SK-N-SH (cell line): ENCODE results near the gene UBE2I. TPM values are rescaled to one million over a fixed set of nuclear protein-coding genes. Genes with fewer than 3 reads are reported as not detected.

ENCODE experiments used
- CTCF ChIA-PET: fragments of 300-600, 350-600 bp; formaldehyde crosslinking; extraction: SDS; loops from one replicate; lab custom pipeline; 2021; lab: Yijun Ruan, JAX
- POLR2A ChIA-PET: fragments of 350-600 bp; sonication (Branson Sonifier 250); formaldehyde crosslinking; extraction: SDS; loops from one replicate; lab custom pipeline; 2020; ENCODE audit warnings: antibody characterized with exemption, inconsistent platforms; lab: Yijun Ruan, JAX
- DNase-seq: peaks from one replicate; pipeline ENCODE4 v3.0.0; 2012
- H2AFZ ChIP-seq: fragments of 200-600 bp; sonication (generic); 2 replicates; pipeline ENCODE4 v1.8.1; 2016; ENCODE audit warnings: antibody characterized with exemption, mild to moderate bottlenecking, low read depth
- H3F3A ChIP-seq: fragments of 200-600 bp; sonication (generic); replicated peaks from 2 replicates; pipeline ENCODE3; 2016; ENCODE audit warnings: antibody characterized with exemption, mild to moderate bottlenecking; ENCODE audit not compliant: insufficient read depth
- H3K27ac ChIP-seq, 2 experiments: fragments of 200-500 bp in 1 of 2; fragments of 200-600 bp in 1 of 2; sonication (Bioruptor generic) in 1 of 2; sonication (generic), shearing (Covaris generic) in 1 of 2; 2 replicates each; pipeline versions ENCODE4 v1.5.1 to v1.6.1; 2014 to 2016; ENCODE audit warnings: low read depth in 2 of 2, inconsistent platforms in 1 of 2, low read length in 1 of 2, mild to moderate bottlenecking in 1 of 2, mixed read lengths in 1 of 2
- H3K27me3 ChIP-seq: fragments of 200-600 bp; sonication (generic), shearing (Covaris generic); 2 replicates; pipeline ENCODE4 v1.6.1; 2016; ENCODE audit warnings: mixed run types; ENCODE audit not compliant: insufficient read depth
- H3K36me3 ChIP-seq, 2 experiments: fragments of 200-500 bp in 1 of 2; fragments of 200-600 bp in 1 of 2; sonication (Bioruptor generic) in 1 of 2; sonication (generic) in 1 of 2; replicated peaks in 1 of 2; 2 replicates each; pipeline versions ENCODE3 to v1.5.1; 2014 to 2016; ENCODE audit warnings: low read length in 1 of 2, mild to moderate bottlenecking in 1 of 2; ENCODE audit not compliant: insufficient read depth in 2 of 2, control insufficient read depth in 1 of 2
- H3K4me1 ChIP-seq, 2 experiments: fragments of 200-500 bp in 1 of 2; fragments of 200-600 bp in 1 of 2; sonication (Bioruptor generic) in 1 of 2; sonication (generic), shearing (Covaris generic) in 1 of 2; 2 replicates each; pipeline versions ENCODE4 v1.5.1 to v1.6.1; 2014 to 2016; ENCODE audit warnings: low read depth in 1 of 2, low read length in 1 of 2, mixed run types in 1 of 2; ENCODE audit not compliant: insufficient read depth in 2 of 2, control insufficient read depth in 1 of 2
- H3K4me2 ChIP-seq: fragments of 200-600 bp; sonication (generic), shearing (Covaris generic); 2 replicates; pipeline ENCODE4 v1.6.1; 2017; ENCODE audit warnings: mixed run types
- H3K4me3 ChIP-seq, 2 experiments: fragments of 200-500 bp in 1 of 2; fragments of 200-600 bp in 1 of 2; sonication (Bioruptor generic) in 1 of 2; sonication (generic), shearing (Covaris generic) in 1 of 2; 2 replicates each; pipeline versions ENCODE4 v1.5.1 to v1.8.1; 2014 to 2016; ENCODE audit warnings: low read depth in 2 of 2, inconsistent platforms in 1 of 2, low read length in 1 of 2, mild to moderate bottlenecking in 1 of 2, mixed read lengths in 1 of 2, moderate library complexity in 1 of 2
- H3K79me2 ChIP-seq: fragments of 200-600 bp; sonication (generic); 2 replicates; pipeline ENCODE4 v1.8.1; 2017; ENCODE audit warnings: mild to moderate bottlenecking; ENCODE audit not compliant: insufficient read depth
- H3K9ac ChIP-seq: fragments of 200-600 bp; sonication (generic); 2 replicates; pipeline ENCODE4 v1.6.1; 2017; ENCODE audit warnings: mixed run types
- H3K9me2 ChIP-seq: fragments of 200-600 bp; sonication (generic); 2 replicates; pipeline ENCODE4 v1.6.1; 2017; ENCODE audit warnings: mixed run types
- H3K9me3 ChIP-seq: fragments of 200-600 bp; sonication (generic); 2 replicates; pipeline ENCODE4 v1.6.1; 2017; ENCODE audit warnings: mixed run types, mild to moderate bottlenecking, moderate library complexity
- H4K20me1 ChIP-seq: fragments of 200-600 bp; sonication (generic); 2 replicates; pipeline ENCODE4 v1.6.1; 2017; ENCODE audit warnings: mild to moderate bottlenecking, mixed run types; ENCODE audit not compliant: insufficient read depth
- ELF1 ChIP-seq: IDR thresholded peaks from 2 replicates; pipeline ENCODE4 v1.4.0; 2012
- EP300 ChIP-seq, 2 experiments: IDR thresholded peaks; 2 replicates each; pipeline versions ENCODE4 v1.4.0 to v1.6.1; 2012; ENCODE audit warnings: borderline replicate concordance in 1 of 2, low read depth in 1 of 2, low read length in 1 of 2
- EZH2phosphoT487 ChIP-seq: fragments of 200-600 bp; sonication (generic); IDR thresholded peaks from 2 replicates; pipeline ENCODE4 v1.6.1; 2017; ENCODE audit warnings: low read depth, mixed run types, mild to moderate bottlenecking, antibody characterized with exemption, moderate library complexity, borderline replicate concordance
- FOXM1 ChIP-seq: IDR thresholded peaks from 2 replicates; pipeline ENCODE4 v1.4.0; 2012; ENCODE audit warnings: low read depth, mild to moderate bottlenecking
- GABPA ChIP-seq: IDR thresholded peaks from 2 replicates; pipeline ENCODE4 v1.4.0; 2012; ENCODE audit warnings: low read depth, mild to moderate bottlenecking
- MEF2A ChIP-seq: IDR thresholded peaks from 2 replicates; pipeline ENCODE4 v1.4.0; 2012; ENCODE audit warnings: low read depth, borderline replicate concordance
- POLR2AphosphoS5 ChIP-seq: IDR thresholded peaks from 2 replicates; pipeline ENCODE4 v1.6.1; 2012; ENCODE audit warnings: low read depth, low read length
- RCOR1 ChIP-seq: fragments of 150-350 bp; IDR thresholded peaks from 2 replicates; pipeline ENCODE4 v1.6.1; 2017; ENCODE audit warnings: antibody characterized with exemption, low read length
- RXRA ChIP-seq: IDR thresholded peaks from 2 replicates; pipeline ENCODE4 v1.4.0; 2012; ENCODE audit warnings: low read depth, mild to moderate bottlenecking, borderline replicate concordance
- YY1 ChIP-seq: IDR thresholded peaks from 2 replicates; pipeline ENCODE4 v1.4.0; 2012; ENCODE audit warnings: low read depth, mild to moderate bottlenecking
- WGBS: methylation state at CpG from one replicate; pipeline ENCODE4 v1.1.6; 2017; ENCODE audit warnings: low lambda C conversion rate; 5-methylcytosine and 5-hydroxymethylcytosine counted together
- polyA plus RNA-seq, 3 experiments: library from polyadenylated mRNA; depleted of rRNA; stranded (reverse); fragments of >200 nt; gene quantifications; 2 replicates each; pipeline ENCODE4 v1.2.3, GENCODE V29; 2012
- TF ChIP-seq, protein P1 (sequence below): IDR thresholded peaks from 2 replicates; pipeline ENCODE4 v1.4.0; 2012; ENCODE audit warnings: low read depth, borderline replicate concordance
- TF ChIP-seq, protein P2 (sequence below): IDR thresholded peaks from 2 replicates; pipeline ENCODE4 v1.6.1; 2012; ENCODE audit warnings: mild to moderate bottlenecking, low read depth, low read length, moderate library complexity

The UBE2I gene
- polyA plus RNA-seq, 1 of the 3 experiments (the other 2 are of a cell fraction), result 107 TPM

- no peak overlapping the region for H3K4me2 ChIP-seq
- peak overlapping the region in 1 of 2 experiments; percentile 9; a peak in 1 of 4 replicates for H3K4me3 ChIP-seq
- no peak overlapping the region for H2AFZ ChIP-seq
- TF ChIP-seq GABPA, result no peak
- TF ChIP-seq, protein P1, sequence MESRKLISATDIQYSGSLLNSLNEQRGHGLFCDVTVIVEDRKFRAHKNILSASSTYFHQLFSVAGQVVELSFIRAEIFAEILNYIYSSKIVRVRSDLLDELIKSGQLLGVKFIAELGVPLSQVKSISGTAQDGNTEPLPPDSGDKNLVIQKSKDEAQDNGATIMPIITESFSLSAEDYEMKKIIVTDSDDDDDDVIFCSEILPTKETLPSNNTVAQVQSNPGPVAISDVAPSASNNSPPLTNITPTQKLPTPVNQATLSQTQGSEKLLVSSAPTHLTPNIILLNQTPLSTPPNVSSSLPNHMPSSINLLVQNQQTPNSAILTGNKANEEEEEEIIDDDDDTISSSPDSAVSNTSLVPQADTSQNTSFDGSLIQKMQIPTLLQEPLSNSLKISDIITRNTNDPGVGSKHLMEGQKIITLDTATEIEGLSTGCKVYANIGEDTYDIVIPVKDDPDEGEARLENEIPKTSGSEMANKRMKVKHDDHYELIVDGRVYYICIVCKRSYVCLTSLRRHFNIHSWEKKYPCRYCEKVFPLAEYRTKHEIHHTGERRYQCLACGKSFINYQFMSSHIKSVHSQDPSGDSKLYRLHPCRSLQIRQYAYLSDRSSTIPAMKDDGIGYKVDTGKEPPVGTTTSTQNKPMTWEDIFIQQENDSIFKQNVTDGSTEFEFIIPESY, result no peak
- TF ChIP-seq FOXM1, result no peak
- no peak for TF ChIP-seq ELF1
- TF ChIP-seq EP300 (IDR thresholded peaks at IDR 0.05; ENCODE audit: borderline replicate concordance in 1 of 2, low read depth in 1 of 2, low read length in 1 of 2), result no peak
- no peak for TF ChIP-seq RXRA
- TF ChIP-seq MEF2A, result no peak
- TF ChIP-seq, protein P2, sequence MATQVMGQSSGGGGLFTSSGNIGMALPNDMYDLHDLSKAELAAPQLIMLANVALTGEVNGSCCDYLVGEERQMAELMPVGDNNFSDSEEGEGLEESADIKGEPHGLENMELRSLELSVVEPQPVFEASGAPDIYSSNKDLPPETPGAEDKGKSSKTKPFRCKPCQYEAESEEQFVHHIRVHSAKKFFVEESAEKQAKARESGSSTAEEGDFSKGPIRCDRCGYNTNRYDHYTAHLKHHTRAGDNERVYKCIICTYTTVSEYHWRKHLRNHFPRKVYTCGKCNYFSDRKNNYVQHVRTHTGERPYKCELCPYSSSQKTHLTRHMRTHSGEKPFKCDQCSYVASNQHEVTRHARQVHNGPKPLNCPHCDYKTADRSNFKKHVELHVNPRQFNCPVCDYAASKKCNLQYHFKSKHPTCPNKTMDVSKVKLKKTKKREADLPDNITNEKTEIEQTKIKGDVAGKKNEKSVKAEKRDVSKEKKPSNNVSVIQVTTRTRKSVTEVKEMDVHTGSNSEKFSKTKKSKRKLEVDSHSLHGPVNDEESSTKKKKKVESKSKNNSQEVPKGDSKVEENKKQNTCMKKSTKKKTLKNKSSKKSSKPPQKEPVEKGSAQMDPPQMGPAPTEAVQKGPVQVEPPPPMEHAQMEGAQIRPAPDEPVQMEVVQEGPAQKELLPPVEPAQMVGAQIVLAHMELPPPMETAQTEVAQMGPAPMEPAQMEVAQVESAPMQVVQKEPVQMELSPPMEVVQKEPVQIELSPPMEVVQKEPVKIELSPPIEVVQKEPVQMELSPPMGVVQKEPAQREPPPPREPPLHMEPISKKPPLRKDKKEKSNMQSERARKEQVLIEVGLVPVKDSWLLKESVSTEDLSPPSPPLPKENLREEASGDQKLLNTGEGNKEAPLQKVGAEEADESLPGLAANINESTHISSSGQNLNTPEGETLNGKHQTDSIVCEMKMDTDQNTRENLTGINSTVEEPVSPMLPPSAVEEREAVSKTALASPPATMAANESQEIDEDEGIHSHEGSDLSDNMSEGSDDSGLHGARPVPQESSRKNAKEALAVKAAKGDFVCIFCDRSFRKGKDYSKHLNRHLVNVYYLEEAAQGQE, result no peak
- no peak for TF ChIP-seq YY1
- TF ChIP-seq RCOR1, result no peak
- TF ChIP-seq EZH2phosphoT487, result no peak
- TF ChIP-seq POLR2AphosphoS5, result no peak
- no peak overlapping the region for H3K27ac ChIP-seq
- H3K9me3 ChIP-seq, result no peaks in the 10 kb centered on the region
- no peak overlapping the region for H3K9ac ChIP-seq
- ChIA-PET CTCF (interaction anchor here (0.8 to 2.7 kb wide), 4 partner anchors 12 to 19 kb away, joined by 3 to 7 read pairs (median 4); no protein-coding TSS in a partner anchor), POLR2A (interaction anchor here (1.2 kb wide), 1 partner anchor 22 kb away, joined by 7 read pairs; the partner anchor contains the start of gene UBE2I)
- 29% methylated on average over 6 of the region's 22 CpGs for WGBS
- no peaks in the 10 kb centered on the region for H3K79me2 ChIP-seq
- H3K4me1 ChIP-seq, result peaks cover 0 to 25% of the 10 kb centered on the region in 2 experiments; a peak in 1 of 4 replicates
- H4K20me1 ChIP-seq, result 0 out of 2 replicates have a peak, but pooled peaks cover 7% of the 10 kb centered on the region
- no peaks in the 10 kb centered on the region for H3K9me2 ChIP-seq
- no peak for DNase-seq
- no peaks in the 10 kb centered on the region for H3F3A ChIP-seq
- peaks cover 47% of the 10 kb centered on the region for H3K27me3 ChIP-seq
- H3K36me3 ChIP-seq, result no peaks in the 10 kb centered on the region
These were observed 21.7 kb downstream of the UBE2I start for GRCh38 chr16:1330931-1331711.
